GM21515 (cell line): ENCODE results near the gene SLC35F2.
A peak's percentile ranks its signal among the peaks of the same experiment; 100 is the strongest.
"Not testable (repeated sequence)": the region's sequence is repeated elsewhere in the genome, so short reads cannot be mapped to it uniquely, and the experiment has no call there.

Experiments
- ATAC-seq: cut with Tn5 transposase; IDR thresholded peaks from one replicate; pipeline ENCODE4 v1.9.1; 2021; ENCODE audit not compliant: unreplicated experiment

SLC35F2 gene

GRCh38 chr11:107858217-107859070, at the start of gene SLC35F2:
Gene SLC35F2, minus strand, starts transcription at chr11:107858787. Its CDS starts 20 bp downstream, at chr11:107858767.
- ATAC-seq = peak; percentile 90

- ATAC-seq = no peak
Measured at GRCh38 chr11:107908211-107908610, 49.6 kb upstream of the SLC35F2 start.

GRCh38 chr11:107898270-107898669, 39.7 kb upstream of the SLC35F2 start:
- ATAC-seq = peak; percentile 83

DNA sequence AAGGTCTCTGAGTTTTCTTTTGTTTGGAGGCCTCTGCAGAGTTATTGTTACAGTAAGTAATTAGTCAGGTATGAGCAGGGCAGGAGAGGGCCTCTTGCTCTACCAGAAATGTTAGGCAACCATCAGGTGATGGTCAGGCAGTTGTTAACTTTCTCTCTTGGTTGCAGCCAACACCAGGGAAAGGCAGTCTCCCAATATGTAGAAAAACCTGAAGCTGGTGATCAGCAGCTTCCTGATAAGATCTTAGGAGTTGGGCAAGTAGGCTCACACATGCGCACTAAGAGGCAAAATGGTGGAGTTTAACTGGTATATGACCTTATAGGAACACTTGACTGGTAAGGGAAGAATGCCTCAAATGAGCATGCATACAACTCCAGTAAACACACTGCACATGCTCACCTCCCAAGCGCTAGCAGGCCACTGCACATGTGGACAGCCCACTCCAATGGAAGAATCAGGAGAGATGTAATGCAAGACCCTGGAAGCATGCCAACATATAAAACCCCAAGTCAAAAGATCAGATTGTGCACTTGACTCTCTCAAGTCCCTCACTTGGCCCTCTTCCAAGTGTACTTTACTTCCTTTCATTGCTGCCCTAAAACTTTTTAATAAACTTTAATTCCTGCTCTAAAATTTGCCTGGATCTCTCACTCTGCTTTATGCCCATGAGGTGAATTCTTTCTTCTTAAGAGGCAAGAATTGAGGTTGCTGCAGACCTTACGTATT, 23.7 kb upstream of the SLC35F2 start:
- no peak for ATAC-seq

DNA sequence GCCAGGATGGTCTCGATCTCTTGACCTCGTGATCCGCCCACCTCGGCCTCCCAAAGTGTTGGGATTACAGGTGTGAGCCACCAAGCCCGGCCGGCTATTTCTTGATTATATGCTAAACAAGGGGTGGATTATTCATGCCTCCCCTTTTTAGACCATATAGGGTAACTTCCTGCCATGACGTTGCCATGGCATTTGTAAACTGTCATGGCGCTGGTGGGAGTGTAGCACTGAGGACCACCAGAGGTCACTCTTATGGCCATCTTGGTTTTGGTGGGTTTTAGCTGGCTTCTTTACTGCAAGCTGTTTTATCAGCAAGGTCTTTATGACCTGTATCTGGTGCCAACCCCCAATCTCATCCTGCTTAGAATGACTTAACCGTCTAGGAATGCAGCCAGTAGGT, 22.9 kb upstream of the SLC35F2 start:
- ATAC-seq = not testable (repeated sequence)

- ATAC-seq = no peak
Measured at GRCh38 chr11:107876141-107876540, 17.6 kb upstream of the SLC35F2 start.

- ATAC-seq = no peak
Measured at GRCh38 chr11:107864591-107864990, 6.0 kb upstream of the SLC35F2 start.

DNA sequence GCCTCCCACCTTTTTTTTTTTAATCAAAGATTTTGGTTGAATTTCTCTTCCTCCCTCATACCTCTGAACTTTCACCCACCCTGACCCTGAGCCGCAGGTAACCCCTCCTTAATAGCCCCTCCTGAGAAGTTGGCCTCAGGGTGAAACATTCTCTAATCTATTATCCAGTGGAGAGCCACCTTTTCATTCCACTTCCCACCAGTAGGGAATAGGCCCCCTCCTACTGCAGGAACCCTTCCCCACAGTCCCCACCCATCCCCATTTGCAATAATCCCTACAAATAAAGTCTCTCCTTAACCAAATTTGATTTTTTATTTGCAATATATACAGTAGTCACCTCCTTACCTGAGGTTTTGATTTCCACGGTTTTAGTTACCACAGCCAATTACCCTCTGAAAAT, 2.1 kb upstream of the SLC35F2 start:
- no peak for ATAC-seq

DNA sequence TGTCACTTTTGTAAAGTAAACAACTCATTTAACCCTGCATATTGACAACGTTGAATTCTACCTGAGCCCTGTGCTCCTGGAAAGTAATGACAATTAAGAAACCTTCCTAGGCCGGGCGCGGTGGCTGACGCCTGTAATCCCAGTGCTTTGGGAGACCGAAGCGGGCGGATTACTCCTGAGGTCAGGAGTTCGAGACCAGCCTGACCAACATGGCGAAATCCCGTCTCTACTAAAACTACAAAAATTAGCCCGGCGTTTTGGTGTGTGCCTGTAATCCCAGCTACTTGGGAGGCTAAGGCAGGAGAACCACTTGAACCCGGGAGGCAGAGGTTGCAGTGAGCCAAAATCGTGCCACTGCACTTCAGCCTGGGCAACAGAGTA, 1.6 kb upstream of the SLC35F2 start:
- not testable (repeated sequence) for ATAC-seq

- peak; percentile 25 for ATAC-seq
Measured at GRCh38 chr11:107859459-107860239, 1.1 kb upstream of the SLC35F2 start.

DNA sequence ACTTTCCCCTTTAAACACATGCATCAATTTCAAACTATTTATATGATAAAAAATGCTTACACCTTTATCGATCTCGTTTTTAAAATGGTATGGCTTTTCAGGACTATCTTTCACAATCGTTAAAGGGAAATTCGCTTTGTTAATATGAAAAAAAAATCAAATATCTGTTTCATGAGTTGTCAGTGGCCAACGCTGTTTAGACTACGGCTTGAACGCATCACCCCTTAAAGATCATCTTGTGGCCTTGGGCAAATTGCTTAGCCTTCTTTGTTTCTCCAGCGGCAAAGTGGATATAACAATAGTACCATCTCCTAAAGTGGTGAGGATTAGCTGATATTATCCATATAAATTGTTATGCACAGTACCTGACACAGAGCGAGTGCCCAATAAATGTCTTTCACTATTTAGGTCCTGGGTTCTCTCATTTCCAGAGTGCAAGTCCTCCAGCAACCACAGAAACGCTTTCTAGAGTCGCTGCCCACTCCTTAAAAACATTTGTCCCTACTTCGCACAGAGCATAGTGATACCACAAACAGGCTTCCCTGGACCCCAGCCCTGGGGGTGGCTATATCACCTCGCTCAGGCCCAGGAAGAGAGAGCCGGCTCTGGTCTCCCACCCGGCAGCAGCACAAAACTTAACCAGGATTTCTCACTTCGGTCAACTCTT, 904 bp downstream of the SLC35F2 start:
- ATAC-seq = peak; percentile 2

DNA sequence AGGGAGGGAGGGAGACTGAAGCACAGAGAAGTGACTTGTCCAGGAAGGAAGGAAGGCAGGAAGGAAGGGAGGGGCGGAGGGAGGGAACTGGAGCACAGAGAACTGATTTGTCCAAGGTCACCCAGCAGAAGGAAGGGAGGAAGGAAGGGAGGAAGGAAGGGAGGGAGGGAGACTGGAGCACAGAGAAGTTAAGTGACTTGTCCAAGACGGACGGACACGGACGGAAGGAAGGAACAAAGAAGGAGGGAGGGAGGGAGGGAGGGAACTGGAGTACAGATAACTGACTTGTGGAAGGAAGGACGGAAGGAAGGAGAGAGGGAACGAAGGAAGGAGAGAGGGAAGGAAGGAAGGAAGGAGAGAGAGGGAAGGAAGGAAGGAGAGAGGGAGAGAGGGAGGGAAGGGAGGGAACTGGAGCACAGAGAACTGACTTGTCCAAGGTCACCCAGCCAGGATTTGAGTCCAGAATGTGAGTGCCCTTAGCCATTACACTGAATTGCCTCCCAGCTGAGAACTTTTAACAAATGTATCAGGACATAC, 1.5 kb downstream of the SLC35F2 start:
- ATAC-seq = no peak

DNA sequence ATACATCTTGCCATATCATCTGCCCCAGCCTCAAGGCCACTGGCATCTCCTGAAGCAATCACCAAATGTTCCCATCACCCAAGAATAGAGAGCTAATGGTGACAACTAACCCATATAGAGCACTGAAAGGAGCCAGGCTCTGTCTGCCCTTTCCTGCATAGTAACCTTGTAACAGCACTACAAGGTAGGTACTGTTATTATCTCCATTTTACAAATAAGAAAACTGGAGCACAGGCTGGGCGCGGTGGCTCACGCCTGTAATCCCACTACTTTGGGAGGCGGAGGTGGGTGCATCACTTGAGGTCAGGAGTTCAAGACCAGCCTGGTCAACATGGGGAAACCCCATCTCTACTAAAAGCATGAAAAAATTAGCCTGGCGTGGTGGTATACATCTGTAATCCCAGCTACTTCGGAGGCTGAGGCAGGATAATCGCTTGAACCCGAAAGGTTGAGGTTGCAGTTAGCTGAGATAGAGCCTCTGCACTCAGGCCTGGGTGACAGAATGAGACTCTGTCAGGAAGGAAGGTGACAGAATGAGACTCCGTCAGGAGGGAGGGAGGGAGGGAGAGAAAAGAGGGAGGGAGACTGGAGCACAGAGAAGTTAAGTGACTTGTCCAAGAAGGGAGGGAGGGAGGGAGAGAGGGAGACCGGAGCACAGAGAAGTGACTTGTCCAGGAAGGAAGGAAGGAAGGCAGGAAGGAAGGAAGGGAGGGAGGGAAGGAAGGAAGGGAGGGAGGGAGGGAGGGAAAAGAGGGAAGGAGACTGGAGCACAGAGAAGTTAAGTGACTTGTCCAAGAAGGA, 2.2 kb downstream of the SLC35F2 start:
- ATAC-seq = no peak

GRCh38 chr11:107853070-107853469, 5.5 kb downstream of the SLC35F2 start:
- ATAC-seq = no peak

- no peak for ATAC-seq
Measured at GRCh38 chr11:107851704-107852310, 6.8 kb downstream of the SLC35F2 start.

- ATAC-seq = peak; percentile 44
Measured at GRCh38 chr11:107849790-107850189, 8.8 kb downstream of the SLC35F2 start.

DNA sequence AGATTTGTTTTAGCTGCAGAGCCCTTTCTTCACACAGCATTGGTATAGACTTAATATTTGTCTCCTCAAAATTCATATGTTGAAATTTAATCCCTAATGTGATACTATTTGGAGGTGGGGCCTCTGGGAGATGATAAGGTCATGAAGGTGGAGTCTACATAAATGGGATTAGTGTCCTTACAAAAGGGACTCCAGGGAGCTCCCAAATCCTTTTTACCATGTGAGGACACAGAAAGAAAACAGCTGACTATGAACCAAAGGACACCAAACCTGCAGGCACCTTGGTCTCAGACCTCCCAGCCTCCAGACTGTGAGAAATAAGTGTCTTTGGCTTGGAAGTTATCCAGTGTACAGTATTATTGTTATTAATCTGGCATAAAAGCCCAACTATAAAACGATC, 10.2 kb downstream of the SLC35F2 start:
- no peak for ATAC-seq

GRCh38 chr11:107847184-107847583, 11.4 kb downstream of the SLC35F2 start:
- ATAC-seq = no peak

DNA sequence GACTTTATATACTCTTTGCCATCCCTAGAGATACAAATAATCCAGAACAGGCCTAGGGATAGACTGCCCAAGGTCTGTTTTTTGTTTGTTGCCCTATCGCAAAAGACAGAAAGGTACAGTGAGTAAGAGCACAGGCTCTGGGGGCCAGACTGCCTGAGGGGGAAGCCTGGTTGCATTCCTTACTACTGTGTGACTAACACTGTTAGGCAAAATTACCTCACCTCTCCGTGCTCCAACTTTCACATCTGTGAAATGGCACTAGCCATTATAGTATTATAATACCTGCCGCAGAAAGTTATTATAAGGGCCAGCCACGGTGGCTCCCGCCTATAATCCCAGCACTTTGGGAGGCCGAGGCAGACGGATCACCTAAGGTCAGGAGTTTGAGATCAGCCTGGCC, 14.5 kb downstream of the SLC35F2 start:
- ATAC-seq = no peak
